Progenitor cell of endocrine pancreas (in vitro differentiated cells): Measurements from ENCODE around the gene CHEK2. TPM values are rescaled to one million over a fixed set of nuclear protein-coding genes. Genes with fewer than 3 reads are reported as not detected.

Experiments used
- DNase-seq: peaks from one replicate; pipeline ENCODE4 v3.0.0; 2021; ENCODE audit warnings: low spot score; ENCODE audit not compliant: unreplicated experiment
- H3K27ac Mint-ChIP-seq: 2 replicates; pipeline ENCODE4 v1.8.0; 2021; ENCODE audit warnings: mild to moderate bottlenecking, moderate library complexity, mixed read lengths
- H3K27me3 Mint-ChIP-seq: 2 replicates; pipeline ENCODE4 v1.8.0; 2021; ENCODE audit warnings: mixed read lengths
- H3K36me3 Mint-ChIP-seq: 2 replicates; pipeline ENCODE4 v1.8.0; 2022; ENCODE audit warnings: mixed read lengths; ENCODE audit not compliant: insufficient read depth
- H3K4me1 Mint-ChIP-seq: 2 replicates; pipeline ENCODE4 v1.8.0; 2021; ENCODE audit warnings: low read depth, mixed read lengths
- H3K4me3 Mint-ChIP-seq: 2 replicates; pipeline ENCODE4 v1.8.0; 2021; ENCODE audit warnings: low read depth, mild to moderate bottlenecking, moderate library complexity, mixed read lengths
- H3K9me3 Mint-ChIP-seq: 2 replicates; pipeline ENCODE4 v1.8.0; 2021; ENCODE audit warnings: low read depth, mixed read lengths
- total RNA-seq: library from RNA; stranded (reverse); gene quantifications from 2 replicates; pipeline ENCODE4 v1.2.1, GENCODE V29; 2021
- TF ChIP-seq, protein P1 (sequence below): fragments of 200-600 bp; sonication (generic); IDR thresholded peaks from one replicate; pipeline ENCODE4 v1.5.0; 2021; ENCODE audit warnings: antibody characterized with exemption, mild to moderate bottlenecking; ENCODE audit not compliant: unreplicated experiment

The CHEK2 gene
- total RNA-seq, 1 donor from 2014 or later: 25.6 TPM

DNA sequence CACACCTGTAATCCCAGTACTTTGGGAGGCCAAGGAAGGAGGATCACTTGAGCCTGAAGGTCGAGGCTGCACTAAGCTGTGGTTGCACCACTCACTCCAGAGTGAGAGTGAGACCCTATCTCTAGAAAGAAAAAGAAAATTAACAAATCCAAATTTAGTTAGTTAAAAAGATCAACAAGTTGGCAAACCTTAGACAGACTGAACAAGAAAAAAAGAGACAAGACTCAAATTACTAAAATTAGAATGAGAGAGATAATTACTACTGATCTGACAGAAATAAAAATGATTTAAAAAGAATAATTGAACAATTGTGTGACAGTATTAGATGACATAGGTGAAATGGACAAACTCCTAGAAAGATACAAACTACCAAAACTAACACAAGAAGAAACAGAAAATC, 13.6 kb downstream of the CHEK2 start:
- TF ChIP-seq, protein P1, sequence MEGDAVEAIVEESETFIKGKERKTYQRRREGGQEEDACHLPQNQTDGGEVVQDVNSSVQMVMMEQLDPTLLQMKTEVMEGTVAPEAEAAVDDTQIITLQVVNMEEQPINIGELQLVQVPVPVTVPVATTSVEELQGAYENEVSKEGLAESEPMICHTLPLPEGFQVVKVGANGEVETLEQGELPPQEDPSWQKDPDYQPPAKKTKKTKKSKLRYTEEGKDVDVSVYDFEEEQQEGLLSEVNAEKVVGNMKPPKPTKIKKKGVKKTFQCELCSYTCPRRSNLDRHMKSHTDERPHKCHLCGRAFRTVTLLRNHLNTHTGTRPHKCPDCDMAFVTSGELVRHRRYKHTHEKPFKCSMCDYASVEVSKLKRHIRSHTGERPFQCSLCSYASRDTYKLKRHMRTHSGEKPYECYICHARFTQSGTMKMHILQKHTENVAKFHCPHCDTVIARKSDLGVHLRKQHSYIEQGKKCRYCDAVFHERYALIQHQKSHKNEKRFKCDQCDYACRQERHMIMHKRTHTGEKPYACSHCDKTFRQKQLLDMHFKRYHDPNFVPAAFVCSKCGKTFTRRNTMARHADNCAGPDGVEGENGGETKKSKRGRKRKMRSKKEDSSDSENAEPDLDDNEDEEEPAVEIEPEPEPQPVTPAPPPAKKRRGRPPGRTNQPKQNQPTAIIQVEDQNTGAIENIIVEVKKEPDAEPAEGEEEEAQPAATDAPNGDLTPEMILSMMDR: no peak
- Mint-ChIP-seq H3K36me3 (peaks cover 15% of the 10 kb centered on the region), H3K4me3 (no peak overlapping the region), H3K27me3 (no peaks in the 10 kb centered on the region), H3K9me3 (no peaks in the 10 kb centered on the region), H3K27ac (no peak overlapping the region), H3K4me1 (no peaks in the 10 kb centered on the region)
- no peak for DNase-seq

DNA sequence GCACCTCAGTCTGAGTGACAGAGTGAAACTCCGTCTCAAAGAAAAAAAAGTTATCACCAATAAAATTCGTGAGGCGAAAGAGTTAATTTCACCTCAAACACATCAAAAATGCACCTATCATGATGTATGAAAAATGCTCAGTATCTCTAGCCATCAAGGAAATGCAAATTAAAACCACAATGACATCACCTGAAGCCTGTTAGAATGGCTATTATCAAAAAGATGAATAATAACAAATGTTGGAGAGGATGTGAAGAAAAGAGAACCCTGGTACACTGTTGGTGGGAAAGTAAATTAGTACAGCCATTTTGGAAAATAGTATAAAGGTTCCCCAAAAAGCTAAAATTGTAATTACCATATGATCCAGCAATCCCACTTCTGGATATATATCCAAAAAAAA, 23.6 kb downstream of the CHEK2 start:
- Mint-ChIP-seq H3K4me1 (no peaks in the 10 kb centered on the region), H3K9me3 (no peaks in the 10 kb centered on the region), H3K36me3 (peaks cover 1% of the 10 kb centered on the region), H3K4me3 (no peak overlapping the region), H3K27me3 (no peaks in the 10 kb centered on the region), H3K27ac (no peak overlapping the region)
- no peak for DNase-seq
- TF ChIP-seq, protein P1: no peak

DNA sequence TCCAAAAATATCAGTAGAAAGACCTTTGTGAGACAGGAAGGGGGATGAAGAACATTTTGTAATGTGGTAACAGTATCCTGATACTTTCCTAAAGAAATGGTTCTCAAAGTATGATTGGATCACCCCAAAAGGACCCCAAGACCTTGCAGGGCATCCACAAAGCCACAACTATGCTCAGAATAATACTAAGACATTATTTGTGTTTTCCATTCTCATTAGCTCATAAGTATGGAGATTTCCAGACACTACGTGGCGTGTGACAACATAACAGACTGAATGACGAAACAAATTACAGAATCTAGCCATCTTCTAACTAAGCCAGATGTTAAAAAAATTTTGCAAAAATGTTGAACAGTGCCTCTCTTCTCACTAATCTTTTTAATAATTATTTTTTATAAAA, 24.9 kb downstream of the CHEK2 start:
- no peak for DNase-seq
- H3K36me3 Mint-ChIP-seq: peaks cover 5% of the 10 kb centered on the region
- TF ChIP-seq, protein P1: no peak
- H3K27me3 Mint-ChIP-seq: no peaks in the 10 kb centered on the region
- H3K4me1 Mint-ChIP-seq: peaks cover 4% of the 10 kb centered on the region
- no peak overlapping the region for H3K4me3 Mint-ChIP-seq
- H3K9me3 Mint-ChIP-seq: no peaks in the 10 kb centered on the region
- no peak overlapping the region for H3K27ac Mint-ChIP-seq

DNA sequence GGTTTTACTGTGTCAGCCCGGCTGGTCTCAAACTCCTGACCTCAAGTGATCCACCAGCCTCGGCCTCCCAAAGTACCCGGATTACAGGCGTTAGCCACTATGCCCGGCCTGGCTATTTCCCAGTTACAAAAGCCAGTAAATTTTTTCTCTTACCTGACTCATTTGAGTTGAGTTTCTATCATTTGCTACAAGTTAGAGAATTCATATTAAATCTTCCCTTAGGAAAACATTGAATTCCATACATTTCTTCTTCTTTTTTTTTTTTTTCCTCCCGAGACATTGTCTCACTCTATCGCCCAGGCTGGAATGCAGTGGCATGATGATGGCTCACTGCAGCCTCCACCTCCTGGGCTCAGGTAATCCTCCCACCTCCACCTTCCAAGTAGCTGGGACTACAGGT, 26.0 kb downstream of the CHEK2 start:
- no peak overlapping the region for H3K27ac Mint-ChIP-seq
- H3K4me3 Mint-ChIP-seq: no peak overlapping the region
- no peak for DNase-seq
- H3K36me3 Mint-ChIP-seq: peaks cover 5% of the 10 kb centered on the region
- TF ChIP-seq, protein P1: no peak
- H3K9me3 Mint-ChIP-seq: no peaks in the 10 kb centered on the region
- peaks cover 7% of the 10 kb centered on the region for H3K4me1 Mint-ChIP-seq
- no peaks in the 10 kb centered on the region for H3K27me3 Mint-ChIP-seq

DNA sequence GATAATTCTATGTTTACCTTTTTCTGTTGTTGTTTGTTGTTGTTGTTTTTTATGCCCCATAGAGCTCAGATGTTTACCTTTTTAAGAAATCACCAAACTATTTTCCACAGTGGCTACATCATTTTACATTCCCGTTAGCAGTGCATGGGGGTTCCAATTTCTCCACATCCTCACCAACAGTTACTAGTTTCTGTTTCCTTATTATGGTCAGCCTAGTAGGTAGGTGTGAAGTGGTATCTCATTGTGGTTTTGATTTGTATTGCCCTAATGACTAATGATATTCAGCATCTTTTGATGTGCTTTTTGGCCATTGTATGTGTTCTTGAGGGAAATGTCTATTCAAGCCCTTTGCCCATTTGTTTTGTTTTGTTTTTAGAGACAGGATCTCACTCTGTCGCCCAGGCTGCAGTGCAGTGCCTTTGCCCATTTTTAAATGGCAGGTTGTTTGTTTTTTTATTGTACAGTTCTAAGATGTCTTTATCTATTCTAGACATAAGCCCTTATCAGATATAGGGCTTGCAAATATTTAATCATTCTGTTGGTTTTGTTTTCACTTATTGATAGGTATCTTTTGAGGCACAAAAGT, 27.5 kb downstream of the CHEK2 start:
- Mint-ChIP-seq H3K27me3 (no peaks in the 10 kb centered on the region), H3K4me1 (peaks cover 9% of the 10 kb centered on the region), H3K9me3 (no peaks in the 10 kb centered on the region), H3K4me3 (no peak overlapping the region), H3K36me3 (peaks cover 5% of the 10 kb centered on the region), H3K27ac (no peak overlapping the region)
- TF ChIP-seq, protein P1: no peak
- no peak for DNase-seq
